ENCODE results near the gene PTPRM.

- no peak for TF ChIP-seq EZH2 (IDR thresholded peaks at IDR 0.05; ENCODE audit: low read length)
- TF ChIP-seq, protein P1, sequence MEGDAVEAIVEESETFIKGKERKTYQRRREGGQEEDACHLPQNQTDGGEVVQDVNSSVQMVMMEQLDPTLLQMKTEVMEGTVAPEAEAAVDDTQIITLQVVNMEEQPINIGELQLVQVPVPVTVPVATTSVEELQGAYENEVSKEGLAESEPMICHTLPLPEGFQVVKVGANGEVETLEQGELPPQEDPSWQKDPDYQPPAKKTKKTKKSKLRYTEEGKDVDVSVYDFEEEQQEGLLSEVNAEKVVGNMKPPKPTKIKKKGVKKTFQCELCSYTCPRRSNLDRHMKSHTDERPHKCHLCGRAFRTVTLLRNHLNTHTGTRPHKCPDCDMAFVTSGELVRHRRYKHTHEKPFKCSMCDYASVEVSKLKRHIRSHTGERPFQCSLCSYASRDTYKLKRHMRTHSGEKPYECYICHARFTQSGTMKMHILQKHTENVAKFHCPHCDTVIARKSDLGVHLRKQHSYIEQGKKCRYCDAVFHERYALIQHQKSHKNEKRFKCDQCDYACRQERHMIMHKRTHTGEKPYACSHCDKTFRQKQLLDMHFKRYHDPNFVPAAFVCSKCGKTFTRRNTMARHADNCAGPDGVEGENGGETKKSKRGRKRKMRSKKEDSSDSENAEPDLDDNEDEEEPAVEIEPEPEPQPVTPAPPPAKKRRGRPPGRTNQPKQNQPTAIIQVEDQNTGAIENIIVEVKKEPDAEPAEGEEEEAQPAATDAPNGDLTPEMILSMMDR (optimal IDR thresholded peaks at IDR 0.05 in 1 of 3, IDR thresholded peaks at IDR 0.05 in 1 of 3, conservative IDR thresholded peaks at IDR 0.05 in 1 of 3; ENCODE audit: extremely low read depth in 1 of 3, insufficient read depth in 2 of 3, low read length in 3 of 3): no peak
Observed at GRCh38 chr18:8194431-8194830, 627.3 kb downstream of the PTPRM start.
